Heart left ventricle (tissue), 16 donors: ENCODE results near the gene TNFAIP8L1. TPM values are rescaled to one million over a fixed set of nuclear protein-coding genes. Genes with fewer than 3 reads are reported as not detected.
"Not testable (repeated sequence)": the region's sequence is repeated elsewhere in the genome, so short reads cannot be mapped to it uniquely, and the experiment has no call there.

Source experiments
- ATAC-seq, 4 donors: fragments of 200-7000 bp; cut with Tn5 transposase; one replicate each; pipeline ENCODE4 v1.9.1; 2020 to 2022; ENCODE audit warnings: moderate library complexity in 4 of 4, mild to moderate bottlenecking in 3 of 4, moderate number of reproducible peaks in 1 of 4
- DNase-seq, 5 donors: peaks; one replicate each; pipeline ENCODE4 v3.0.0-alpha.2; 2020
- H3K27ac ChIP-seq, 12 donors: fragments of 200-600 bp; sonication (generic) in 4 of 12; one replicate each; pipeline versions ENCODE4 v1.5.0 to v1.8.0; 2016 to 2022; ENCODE audit warnings: mild to moderate bottlenecking in 2 of 12
- H3K27me3 ChIP-seq, 9 donors: fragments of 200-600 bp; sonication (generic) in 2 of 9; one replicate each; pipeline versions ENCODE4 v1.5.1 to v1.8.0; 2016 to 2022; ENCODE audit warnings: mild to moderate bottlenecking in 3 of 9
- H3K36me3 ChIP-seq, 9 donors: fragments of 200-600 bp; sonication (generic) in 2 of 9; one replicate each; pipeline versions ENCODE4 v1.5.0 to v1.8.0; 2018 to 2022; ENCODE audit warnings: mild to moderate bottlenecking in 2 of 9
- H3K4me1 ChIP-seq, 12 donors: fragments of 200-600 bp; sonication (generic) in 4 of 12; one replicate each; pipeline versions ENCODE4 v1.5.0 to v1.8.0; 2016 to 2022; ENCODE audit warnings: mild to moderate bottlenecking in 3 of 12
- H3K4me3 ChIP-seq, 12 donors: fragments of 200-600 bp; sonication (generic) in 4 of 12; one replicate each; pipeline versions ENCODE4 v1.5.0 to v1.8.0; 2017 to 2022; ENCODE audit warnings: mild to moderate bottlenecking in 9 of 12, moderate library complexity in 4 of 12
- H3K9me3 ChIP-seq, 12 donors: fragments of 200-600 bp; sonication (generic) in 4 of 12; one replicate each; pipeline versions ENCODE4 v1.5.0 to v1.8.0; 2016 to 2022; ENCODE audit warnings: mild to moderate bottlenecking in 1 of 12
- POLR2A ChIP-seq, 2 donors: fragments of 450-650 bp; IDR thresholded peaks; one replicate each; pipeline ENCODE4 v1.6.1; 2017; ENCODE audit warnings: antibody characterized with exemption in 2 of 2, mild to moderate bottlenecking in 2 of 2, moderate library complexity in 2 of 2
- WGBS, 4 donors: extraction: QIAGEN DNeasy Blood & Tissue Kit in 2 of 4; methylation state at CpG; one replicate each; pipeline versions ENCODE4 v1.1.5 to v1.1.7; 2013 to 2018; 5-methylcytosine and 5-hydroxymethylcytosine counted together
- intact Hi-C, 10 donors: fragments of 100-400 bp; cut with DNase I; formaldehyde crosslinking; loops; one replicate each; pipeline versions ENCODE4 v1.11.1 to v1.14.2; 2022
- polyA plus RNA-seq, 2 donors: library from polyadenylated mRNA; stranded (reverse); fragments of 200-250 nt; gene quantifications; one replicate each; pipeline ENCODE4 v1.2.3, GENCODE V29; 2013
- total RNA-seq, 9 donors: library from RNA; depleted of rRNA in 2 of 9; stranded (reverse); fragments of >200 nt in 2 of 9; fragmentation: NEBNext Ultra II Directional in 3 of 9; extraction: Animal tissue kit (Norgen Biotek cat#: 25700) in 3 of 9; gene quantifications; one replicate each; pipeline versions ENCODE4 v1.1.0 to v1.2.4, GENCODE V29; 2016 to 2023
- TF ChIP-seq, protein P1 (sequence below), 12 donors: fragments of 200-600 bp; sonication (generic) in 4 of 12; IDR thresholded peaks; one replicate each; pipeline versions ENCODE4 v1.5.0 to v1.8.0; 2018 to 2022; ENCODE audit warnings: antibody characterized with exemption in 12 of 12, mild to moderate bottlenecking in 5 of 12
- donor health status: ischemic (EF 13 %, LVEDD 7.1; RV severe dilation, severe dysfunction).
- donor health status: healthy with polysubstance abuse.
- donor health status: DM: no; HTN: yes; CAD: no.
- donor health status: DM: no; HTN: no; CAD: no.
- donor health status: ischemic (EF 25% LVEDD 6.9; RV normal size, moderate dysfunction).
- donor health status: ischemic (EF 25% LVEDD 5.7; RV mildly dilated, moderate dysfunction).
- donor health status: healthy.
- donor health status: DM: yes; HTN: yes; CAD: no.
- donor health status: ischemic (EF 35%, LVEDD 5.7; RV mildly dilated, moderate dysfunction).
- donor health status: nonischemic (EF 11% LVEDD 7.7; RV severe dilation, severe dysfunction).
- donor health status: DM: yes; HTN: yes; CAD: no.
- donor health status: PGD.
- donor health status: ischemic (EF 29% LVEDD 5.4; RV normal size, mild dysfunction).
- donor health status: nonischemic (EF 23%, LVEDD 6.1; RV moderate dilation, normal function).

TNFAIP8L1 gene
- total and polyA plus RNA-seq, 11 donors, result 2.8 to 15.1 (median 6.1) TPM

DNA sequence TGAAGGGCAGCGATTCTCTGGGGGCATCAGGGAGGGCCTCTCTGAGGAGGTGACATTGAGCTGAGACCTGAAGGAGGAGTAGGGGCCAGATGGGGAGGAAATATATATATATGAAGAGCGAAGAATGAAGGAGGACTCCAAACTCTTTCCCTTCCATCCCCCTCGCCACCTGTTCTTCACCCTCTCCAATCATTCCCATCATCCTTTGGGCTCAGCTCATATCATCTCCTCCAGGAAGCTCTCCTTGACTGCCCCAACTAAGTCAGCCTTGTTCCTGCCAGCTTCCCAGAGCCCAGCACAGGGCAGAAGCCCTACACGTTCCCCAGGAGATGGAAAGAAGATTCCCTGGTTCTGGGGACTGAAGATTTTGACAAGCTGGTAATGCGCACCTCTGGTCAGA, 46.9 kb upstream of the TNFAIP8L1 start:
- TF ChIP-seq, protein P1, sequence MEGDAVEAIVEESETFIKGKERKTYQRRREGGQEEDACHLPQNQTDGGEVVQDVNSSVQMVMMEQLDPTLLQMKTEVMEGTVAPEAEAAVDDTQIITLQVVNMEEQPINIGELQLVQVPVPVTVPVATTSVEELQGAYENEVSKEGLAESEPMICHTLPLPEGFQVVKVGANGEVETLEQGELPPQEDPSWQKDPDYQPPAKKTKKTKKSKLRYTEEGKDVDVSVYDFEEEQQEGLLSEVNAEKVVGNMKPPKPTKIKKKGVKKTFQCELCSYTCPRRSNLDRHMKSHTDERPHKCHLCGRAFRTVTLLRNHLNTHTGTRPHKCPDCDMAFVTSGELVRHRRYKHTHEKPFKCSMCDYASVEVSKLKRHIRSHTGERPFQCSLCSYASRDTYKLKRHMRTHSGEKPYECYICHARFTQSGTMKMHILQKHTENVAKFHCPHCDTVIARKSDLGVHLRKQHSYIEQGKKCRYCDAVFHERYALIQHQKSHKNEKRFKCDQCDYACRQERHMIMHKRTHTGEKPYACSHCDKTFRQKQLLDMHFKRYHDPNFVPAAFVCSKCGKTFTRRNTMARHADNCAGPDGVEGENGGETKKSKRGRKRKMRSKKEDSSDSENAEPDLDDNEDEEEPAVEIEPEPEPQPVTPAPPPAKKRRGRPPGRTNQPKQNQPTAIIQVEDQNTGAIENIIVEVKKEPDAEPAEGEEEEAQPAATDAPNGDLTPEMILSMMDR (IDR thresholded peaks at IDR 0.05), result no peak
- no peak for TF ChIP-seq POLR2A (IDR thresholded peaks at IDR 0.05)
- 62 to 70% (median 70%) methylated on average over 5 of the region's 5 CpGs for WGBS, 4 donors
- intact Hi-C loops, result no loop called here

DNA sequence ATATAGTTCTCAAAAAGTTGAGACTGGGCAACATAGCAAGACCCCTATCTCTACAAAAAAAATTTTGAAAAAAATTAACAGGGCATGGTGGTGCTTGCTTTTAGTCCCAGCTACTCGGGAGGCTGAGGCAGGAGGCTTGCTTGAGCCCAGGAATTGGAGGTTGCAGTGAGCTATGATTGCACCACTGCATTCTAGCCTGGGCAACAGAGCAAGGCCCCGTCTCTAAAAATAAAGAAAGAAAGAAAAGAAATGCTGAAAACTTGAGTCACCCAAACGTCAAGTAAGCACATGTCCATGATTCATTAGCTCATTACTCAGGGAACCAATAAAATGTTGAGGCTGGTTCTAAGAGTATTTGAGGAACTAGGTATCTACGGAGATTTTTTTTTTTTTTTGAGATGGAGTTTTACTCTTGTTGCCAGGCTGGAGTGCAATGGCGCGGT, 45.9 kb upstream of the TNFAIP8L1 start:
- ATAC-seq (no peak), DNase-seq (no peak)
- H3K9me3 ChIP-seq, result no peaks in the 10 kb centered on the region
- TF ChIP-seq POLR2A (IDR thresholded peaks at IDR 0.05), result no peak
- TF ChIP-seq, protein P1 (IDR thresholded peaks at IDR 0.05), result no peak
- peaks cover 2 to 55% (median 22%) of the 10 kb centered on the region in 9 donors for H3K27me3 ChIP-seq
- 74 to 79% (median 76%) methylated on average over 6 of the region's 6 CpGs for WGBS, 4 donors
- H3K4me1 ChIP-seq, result peaks cover 0 to 11% (median 1%) of the 10 kb centered on the region in 12 donors
- no peak overlapping the region for H3K4me3 ChIP-seq
- H3K36me3 ChIP-seq, result no peaks in the 10 kb centered on the region
- no peak overlapping the region for H3K27ac ChIP-seq
- intact Hi-C loops, result no loop called here

More for the DNA sequence above, 46.9 kb upstream of the TNFAIP8L1 start:
- Histone ChIP-seq H3K27ac (no peak overlapping the region), H3K9me3 (no peaks in the 10 kb centered on the region), H3K4me3 (no peak overlapping the region), H3K4me1 (peaks cover 0 to 4% (median 0%) of the 10 kb centered on the region in 12 donors), H3K27me3 (peaks cover 0 to 48% (median 15%) of the 10 kb centered on the region in 9 donors), H3K36me3 (no peaks in the 10 kb centered on the region)
- DNase-seq (no peak), ATAC-seq (no peak)

DNA sequence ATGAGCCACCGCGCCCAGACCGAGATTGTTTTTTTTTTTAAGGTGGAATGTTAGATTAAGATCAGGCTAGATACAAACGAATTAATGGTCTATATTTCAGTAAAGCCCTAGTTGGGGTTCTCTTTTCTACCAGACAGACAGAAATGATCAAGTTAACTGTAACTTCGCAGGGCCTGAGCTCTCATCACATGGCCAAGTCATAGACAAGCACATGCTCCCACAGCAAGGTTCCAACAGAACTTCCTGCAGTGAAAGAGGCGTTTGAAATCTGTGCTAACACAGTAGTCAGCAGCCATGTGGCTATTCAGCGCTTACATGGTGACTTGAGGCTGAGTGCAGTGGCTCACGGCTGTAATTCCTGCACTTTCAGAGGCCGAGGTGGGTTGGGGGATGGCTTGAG, 45.1 kb upstream of the TNFAIP8L1 start:
- H3K4me1 ChIP-seq, result peaks cover 0 to 16% (median 1%) of the 10 kb centered on the region in 12 donors
- H3K36me3 ChIP-seq, result no peaks in the 10 kb centered on the region
- DNase-seq, result no peak
- no peaks in the 10 kb centered on the region for H3K9me3 ChIP-seq
- no peak for TF ChIP-seq POLR2A (IDR thresholded peaks at IDR 0.05)
- TF ChIP-seq, protein P1 (IDR thresholded peaks at IDR 0.05), result no peak
- no peak for ATAC-seq
- intact Hi-C loops, result no loop called here
- H3K27ac ChIP-seq, result no peak overlapping the region
- no peak overlapping the region for H3K4me3 ChIP-seq
- WGBS, 4 donors, result 58 to 67% (median 66%) methylated on average over 9 of the region's 9 CpGs
- H3K27me3 ChIP-seq, result peaks cover 10 to 62% (median 30%) of the 10 kb centered on the region in 9 donors

DNA sequence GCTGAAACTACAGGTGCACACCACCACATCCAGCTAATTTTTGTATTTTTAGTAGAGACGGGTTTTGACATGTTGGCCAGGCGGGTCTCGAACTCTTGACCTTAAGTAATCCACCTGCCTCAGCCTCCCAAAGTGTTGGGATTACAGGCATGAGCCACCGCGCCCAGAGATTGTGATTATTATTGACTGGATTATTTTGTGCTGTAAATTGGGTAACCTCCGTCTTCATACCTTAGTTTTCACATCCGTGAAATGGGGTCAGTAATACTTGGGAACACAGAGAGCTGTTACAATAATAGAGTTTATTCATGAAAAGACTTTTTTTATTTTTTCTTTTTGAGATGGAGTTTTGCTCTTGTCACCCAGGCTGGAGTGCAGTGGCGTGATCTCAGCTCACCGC, 44.2 kb upstream of the TNFAIP8L1 start:
- H3K27me3 ChIP-seq, result peaks cover 13 to 68% (median 31%) of the 10 kb centered on the region in 9 donors
- DNase-seq, intact Hi-C loops, H3K4me3 ChIP-seq, H3K36me3 ChIP-seq, ATAC-seq, H3K27ac ChIP-seq, H3K9me3 ChIP-seq: not testable (repeated sequence)
- peaks cover 0 to 16% (median 1%) of the 10 kb centered on the region in 12 donors for H3K4me1 ChIP-seq
- WGBS, 4 donors, result 94 to 96% (median 96%) methylated on average over 9 of the region's 9 CpGs
